ENCODE measurements around the gene CORO2B.

GRCh38 chr15:68700455-68701123 is 121.8 kb downstream of the CORO2B start:
- TF ChIP-seq POLR2AphosphoS5 (IDR thresholded peaks at IDR 0.05) (peak in 2 of 3 donors; percentile 45 to 59), CTCF (IDR thresholded peaks at IDR 0.05 in 8 of 11, conservative IDR thresholded peaks at IDR 0.05 in 3 of 11) (no peak)
